GM19397 (cell line): Measurements from ENCODE around the gene POLR2I.

Source experiments
- ATAC-seq: cut with Tn5 transposase; IDR thresholded peaks from one replicate; pipeline ENCODE4 v1.9.1; 2021; ENCODE audit warnings: mild to moderate bottlenecking, moderate library complexity; ENCODE audit not compliant: unreplicated experiment

POLR2I gene

GRCh38 chr19:36064826-36065225 lies 49.8 kb downstream of the POLR2I start:
- no peak for ATAC-seq
